A673 (cell line): ENCODE results near the gene RBX1.

ENCODE experiments used
- EZH2 ChIP-seq: fragments of 200-600 bp; sonication (generic); IDR thresholded peaks from 2 replicates; pipeline ENCODE4 v1.6.1; 2017; ENCODE audit warnings: borderline replicate concordance, low read depth, mild to moderate bottlenecking, mixed read lengths, antibody characterized with exemption, low read length; ENCODE audit not compliant: poor library complexity, severe bottlenecking
- TF ChIP-seq, protein P1 (sequence below): fragments of 300-800, 200-600 bp; sonication (generic); conservative IDR thresholded peaks from 2 replicates; pipeline ENCODE4 v1.5.1; 2017; ENCODE audit warnings: low read depth, mild to moderate bottlenecking, antibody characterized with exemption, low read length, moderate library complexity, mixed read lengths

DNA sequence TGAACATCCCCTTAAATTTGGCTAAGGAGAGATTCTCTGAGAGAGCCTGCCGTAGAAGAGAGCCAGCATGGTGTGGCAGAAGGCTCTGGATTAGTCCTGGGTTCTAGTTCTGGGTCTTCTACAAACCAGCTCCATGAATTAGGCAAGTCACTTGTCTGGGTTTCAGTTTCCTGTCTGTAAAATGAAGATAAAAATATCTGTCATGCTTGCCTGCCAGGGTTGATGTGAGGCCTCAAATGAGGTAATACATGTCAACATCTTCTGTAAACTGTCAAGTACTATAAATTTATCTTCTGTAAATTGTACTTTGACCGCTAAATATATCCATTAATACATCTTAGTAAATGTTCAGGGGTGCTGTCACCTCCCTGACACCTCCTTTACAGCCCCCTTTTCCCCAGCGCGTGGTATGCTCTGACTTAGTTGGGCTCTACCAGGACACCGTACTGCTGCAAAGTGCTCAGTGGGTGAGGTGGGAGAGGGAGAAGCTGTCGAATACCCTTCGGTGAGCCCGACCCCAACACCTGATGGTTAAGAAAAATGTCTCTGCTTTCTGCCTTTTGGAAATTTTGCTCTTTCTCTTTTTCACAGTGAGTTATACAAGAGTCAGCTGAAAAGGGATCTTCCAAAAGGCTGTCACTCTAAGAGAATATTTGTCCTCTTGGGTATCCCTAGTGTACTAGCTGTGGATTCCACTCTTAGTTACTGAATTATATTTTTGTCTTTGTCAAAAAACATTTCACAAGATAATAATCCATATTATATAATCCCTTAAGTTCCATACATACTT lies 15.0 kb downstream of the RBX1 start:
- TF ChIP-seq, protein P1, sequence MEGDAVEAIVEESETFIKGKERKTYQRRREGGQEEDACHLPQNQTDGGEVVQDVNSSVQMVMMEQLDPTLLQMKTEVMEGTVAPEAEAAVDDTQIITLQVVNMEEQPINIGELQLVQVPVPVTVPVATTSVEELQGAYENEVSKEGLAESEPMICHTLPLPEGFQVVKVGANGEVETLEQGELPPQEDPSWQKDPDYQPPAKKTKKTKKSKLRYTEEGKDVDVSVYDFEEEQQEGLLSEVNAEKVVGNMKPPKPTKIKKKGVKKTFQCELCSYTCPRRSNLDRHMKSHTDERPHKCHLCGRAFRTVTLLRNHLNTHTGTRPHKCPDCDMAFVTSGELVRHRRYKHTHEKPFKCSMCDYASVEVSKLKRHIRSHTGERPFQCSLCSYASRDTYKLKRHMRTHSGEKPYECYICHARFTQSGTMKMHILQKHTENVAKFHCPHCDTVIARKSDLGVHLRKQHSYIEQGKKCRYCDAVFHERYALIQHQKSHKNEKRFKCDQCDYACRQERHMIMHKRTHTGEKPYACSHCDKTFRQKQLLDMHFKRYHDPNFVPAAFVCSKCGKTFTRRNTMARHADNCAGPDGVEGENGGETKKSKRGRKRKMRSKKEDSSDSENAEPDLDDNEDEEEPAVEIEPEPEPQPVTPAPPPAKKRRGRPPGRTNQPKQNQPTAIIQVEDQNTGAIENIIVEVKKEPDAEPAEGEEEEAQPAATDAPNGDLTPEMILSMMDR = no peak
- no peak for TF ChIP-seq EZH2
